Breast epithelium (tissue), 3 donors: ENCODE results near the gene RPS6KC1.

Experiments
- POLR2AphosphoS5 ChIP-seq, 3 donors: sonication (generic); formaldehyde crosslinking; IDR thresholded peaks; one replicate each; pipeline ENCODE4 v1.6.1; 2017; ENCODE audit warnings: antibody characterized with exemption in 3 of 3
- TF ChIP-seq, protein P1 (sequence below), 3 donors: fragments of 450-650 bp; IDR thresholded peaks; one replicate each; pipeline ENCODE4 v1.5.1; 2016 to 2017; ENCODE audit warnings: antibody characterized with exemption in 3 of 3, mild to moderate bottlenecking in 3 of 3, moderate library complexity in 3 of 3

DNA sequence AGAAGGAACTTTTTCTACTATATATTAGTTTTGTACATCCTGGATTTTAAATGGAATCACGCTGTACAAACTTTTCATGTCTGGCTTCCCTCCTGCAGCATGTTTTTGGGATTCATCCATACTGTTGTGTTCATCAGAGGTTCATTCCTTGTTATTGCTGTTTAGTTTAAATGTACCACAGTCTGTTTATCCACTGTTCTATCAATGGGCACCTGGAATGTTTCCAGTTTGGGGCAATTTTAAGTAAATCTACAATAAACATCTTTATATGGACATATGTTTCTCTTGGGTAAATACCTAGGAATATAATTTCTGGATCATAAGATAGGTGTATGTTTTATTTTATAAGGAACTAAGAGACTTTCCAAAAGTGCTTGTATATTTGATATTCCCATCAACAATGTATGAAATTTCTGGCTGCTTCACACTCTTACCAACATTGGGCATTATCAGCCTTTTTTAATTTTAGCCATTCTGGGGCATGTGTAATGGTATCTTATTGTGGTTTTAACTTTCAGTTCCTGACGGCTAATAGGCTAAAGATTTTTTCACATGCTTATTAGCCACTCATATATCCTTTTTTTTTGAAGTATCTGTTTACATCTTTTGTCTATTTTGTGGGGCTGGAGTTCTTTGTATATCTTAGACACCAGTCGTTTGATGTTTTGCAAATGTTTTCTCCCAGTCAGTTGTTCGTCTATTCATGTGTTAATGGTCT, 48.8 kb downstream of the RPS6KC1 start:
- TF ChIP-seq POLR2AphosphoS5 (IDR thresholded peaks at IDR 0.05), result no peak
- TF ChIP-seq, protein P1, sequence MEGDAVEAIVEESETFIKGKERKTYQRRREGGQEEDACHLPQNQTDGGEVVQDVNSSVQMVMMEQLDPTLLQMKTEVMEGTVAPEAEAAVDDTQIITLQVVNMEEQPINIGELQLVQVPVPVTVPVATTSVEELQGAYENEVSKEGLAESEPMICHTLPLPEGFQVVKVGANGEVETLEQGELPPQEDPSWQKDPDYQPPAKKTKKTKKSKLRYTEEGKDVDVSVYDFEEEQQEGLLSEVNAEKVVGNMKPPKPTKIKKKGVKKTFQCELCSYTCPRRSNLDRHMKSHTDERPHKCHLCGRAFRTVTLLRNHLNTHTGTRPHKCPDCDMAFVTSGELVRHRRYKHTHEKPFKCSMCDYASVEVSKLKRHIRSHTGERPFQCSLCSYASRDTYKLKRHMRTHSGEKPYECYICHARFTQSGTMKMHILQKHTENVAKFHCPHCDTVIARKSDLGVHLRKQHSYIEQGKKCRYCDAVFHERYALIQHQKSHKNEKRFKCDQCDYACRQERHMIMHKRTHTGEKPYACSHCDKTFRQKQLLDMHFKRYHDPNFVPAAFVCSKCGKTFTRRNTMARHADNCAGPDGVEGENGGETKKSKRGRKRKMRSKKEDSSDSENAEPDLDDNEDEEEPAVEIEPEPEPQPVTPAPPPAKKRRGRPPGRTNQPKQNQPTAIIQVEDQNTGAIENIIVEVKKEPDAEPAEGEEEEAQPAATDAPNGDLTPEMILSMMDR (IDR thresholded peaks at IDR 0.05), result no peak
